HG03571 (cell line): ENCODE data around the gene DNM3.
A peak's percentile ranks its signal among the peaks of the same experiment; 100 is the strongest.
"Not testable (repeated sequence)": the region's sequence is repeated elsewhere in the genome, so short reads cannot be mapped to it uniquely, and the experiment has no call there.

Experiments used
- ATAC-seq: cut with Tn5 transposase; IDR thresholded peaks from one replicate; pipeline ENCODE4 v1.9.1; 2021; ENCODE audit not compliant: unreplicated experiment

DNM3 gene

GRCh38 chr1:171841050-171841910 is at the start of gene DNM3:
Gene DNM3, plus strand, starts transcription at chr1:171841498. Its CDS starts 159 bp downstream, at chr1:171841657.
- ATAC-seq, result peak; percentile 86

GRCh38 chr1:171792656-171793369 is 48.5 kb upstream of the DNM3 start:
- ATAC-seq, result no peak

DNA sequence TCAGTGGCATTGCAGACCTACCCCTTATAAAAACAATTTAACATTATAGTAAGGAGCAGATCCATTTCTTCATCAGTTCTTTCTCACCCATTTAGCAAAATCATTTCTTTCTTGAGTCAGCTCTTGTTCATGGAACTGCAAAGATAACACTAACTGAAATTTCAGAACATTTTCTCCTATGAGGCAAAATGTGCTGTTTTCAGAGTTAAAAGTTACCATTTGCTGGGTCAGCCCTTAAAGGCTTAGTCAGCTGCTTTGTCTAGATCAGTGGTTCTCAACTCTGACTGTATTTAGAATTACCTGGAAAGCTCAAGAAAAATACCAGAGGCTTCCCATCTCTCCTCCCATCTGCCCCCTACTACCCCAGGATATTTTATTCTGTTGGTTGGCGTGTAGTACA is 47.7 kb upstream of the DNM3 start:
- ATAC-seq, result no peak

GRCh38 chr1:171794085-171794484 is 47.2 kb upstream of the DNM3 start:
- no peak for ATAC-seq

- ATAC-seq, result no peak
These were observed 44.7 kb upstream of the DNM3 start for GRCh38 chr1:171796592-171796991.

GRCh38 chr1:171798311-171798710 is 43.0 kb upstream of the DNM3 start:
- no peak for ATAC-seq

- no peak for ATAC-seq
These were observed 42.5 kb upstream of the DNM3 start for GRCh38 chr1:171798765-171799164.

- ATAC-seq, result no peak
These were observed 42.1 kb upstream of the DNM3 start for GRCh38 chr1:171799166-171799565.

DNA sequence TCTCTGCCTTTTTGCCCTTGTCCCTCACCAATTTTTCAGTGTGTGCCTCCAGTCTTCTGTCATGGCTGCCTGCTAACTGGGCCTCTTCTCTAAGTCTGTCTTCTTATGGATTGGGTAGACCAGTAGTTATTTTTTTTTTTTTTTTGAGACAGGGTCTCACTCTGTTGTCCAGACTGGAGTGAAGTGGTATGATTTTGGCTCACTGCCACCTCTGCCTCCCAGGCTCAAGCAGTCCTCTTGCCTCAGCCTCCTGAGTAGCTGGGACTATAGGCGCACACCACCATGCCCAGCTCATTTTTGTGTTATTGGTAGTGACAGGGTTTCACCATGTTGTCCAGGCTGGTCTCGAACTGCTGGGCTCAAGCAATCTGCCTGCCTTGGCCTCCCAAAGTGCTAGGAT is 41.6 kb upstream of the DNM3 start:
- not testable (repeated sequence) for ATAC-seq

- no peak for ATAC-seq
These were observed 41.0 kb upstream of the DNM3 start for GRCh38 chr1:171800342-171800741.

GRCh38 chr1:171800851-171801250 is 40.4 kb upstream of the DNM3 start:
- no peak for ATAC-seq

- no peak for ATAC-seq
These were observed 39.8 kb upstream of the DNM3 start for GRCh38 chr1:171801487-171801891.

- no peak for ATAC-seq
These were observed 39.1 kb upstream of the DNM3 start for GRCh38 chr1:171802207-171802606.

DNA sequence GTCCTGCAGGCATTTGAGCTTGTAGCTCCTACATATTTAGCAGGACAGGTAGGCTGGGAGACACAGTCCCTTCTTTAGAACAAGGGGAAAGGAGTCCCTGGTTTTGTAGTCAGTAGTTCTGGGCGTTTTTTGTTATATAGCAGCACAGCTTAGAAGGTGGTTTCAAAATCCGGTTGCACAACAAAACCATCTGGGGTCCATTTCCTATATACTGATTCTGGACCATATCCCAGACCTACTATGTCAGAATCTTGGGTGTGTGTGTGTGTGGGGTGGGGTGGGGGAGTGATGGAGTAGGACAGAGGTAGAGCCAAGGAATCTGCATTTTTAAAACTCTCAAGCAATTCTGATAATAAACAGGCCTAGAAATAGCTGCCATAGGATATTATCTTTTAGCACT is 38.3 kb upstream of the DNM3 start:
- ATAC-seq, result no peak

DNA sequence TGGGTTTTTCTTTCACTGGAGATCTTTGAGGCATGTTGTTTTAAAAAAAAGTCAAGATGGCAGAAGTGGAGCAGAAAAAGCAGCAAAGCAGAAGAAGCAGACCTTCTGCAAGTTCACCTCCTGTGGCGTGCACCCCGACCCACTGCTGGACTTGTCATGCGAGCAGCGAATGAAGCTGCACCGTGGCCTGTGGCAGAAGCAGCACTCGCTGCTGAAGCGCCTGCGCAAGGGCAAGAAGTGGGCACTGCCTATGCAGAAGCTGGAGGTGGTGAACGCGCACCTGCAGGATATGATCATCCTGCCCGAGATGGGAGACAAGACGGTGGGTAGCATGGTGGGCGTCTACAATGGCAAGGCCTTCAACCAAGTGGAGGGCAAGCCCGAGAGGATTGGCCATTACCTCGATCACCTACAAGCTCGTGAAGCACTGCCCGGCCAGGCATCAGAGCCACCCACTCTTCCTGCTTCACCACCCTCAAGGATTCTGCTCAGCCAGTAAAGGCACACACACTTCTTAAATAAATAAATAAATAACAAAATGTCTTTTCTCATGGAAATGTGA is 37.8 kb upstream of the DNM3 start:
- ATAC-seq, result no peak

DNA sequence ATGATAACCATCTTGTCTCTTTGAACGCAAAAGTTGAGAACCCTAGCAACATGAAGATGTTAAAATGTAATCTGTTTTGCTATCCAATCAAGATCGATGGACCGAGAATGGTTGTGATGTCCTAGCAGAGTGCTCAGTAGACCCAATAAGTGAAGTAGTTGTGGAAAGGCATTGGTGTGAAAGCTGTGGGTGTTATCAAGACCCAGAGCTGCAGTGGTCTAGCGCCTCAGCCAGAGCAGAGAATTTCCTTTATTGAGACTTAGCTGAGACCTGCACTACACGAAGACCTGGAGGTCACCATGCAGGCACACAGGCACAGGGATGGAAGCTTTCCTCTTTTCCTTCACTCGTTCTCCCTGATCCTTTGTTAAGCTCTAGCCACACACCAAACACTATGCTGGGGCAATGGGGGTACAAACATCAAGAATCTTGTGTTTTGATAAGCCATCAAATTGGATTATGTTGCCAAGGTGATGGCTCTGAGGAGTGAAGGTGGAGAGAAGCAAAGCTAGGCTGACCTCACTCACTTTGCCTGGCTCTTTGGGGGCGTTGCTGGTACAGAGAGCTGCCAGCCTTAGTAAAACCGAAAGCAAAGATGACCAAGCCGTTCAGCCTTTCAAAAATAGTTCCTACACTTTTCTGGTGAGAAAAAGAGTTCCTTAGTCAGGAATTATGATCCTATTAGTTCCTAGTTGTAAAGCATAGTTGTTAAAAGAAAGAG is 35.7 kb upstream of the DNM3 start:
- peak; percentile 65 for ATAC-seq

DNA sequence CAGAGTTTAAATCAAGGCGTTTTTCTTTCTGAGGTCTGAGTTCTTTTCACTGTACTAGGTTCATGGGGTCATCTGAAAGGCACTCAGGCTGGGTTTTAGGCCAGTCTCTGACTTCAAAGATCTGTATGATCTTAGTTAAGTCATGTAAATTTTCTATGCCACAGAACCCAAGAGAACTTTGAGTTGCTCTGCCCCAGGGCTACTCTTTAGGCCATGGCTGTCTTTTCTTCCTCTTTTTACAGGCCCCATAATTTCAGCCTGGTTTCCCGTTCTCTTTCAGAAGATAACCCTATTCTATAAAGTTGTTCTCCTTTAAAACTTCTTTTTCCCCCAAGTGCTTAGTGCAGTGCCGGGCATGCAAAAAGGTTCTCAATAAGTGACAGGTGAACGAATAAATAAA is 33.7 kb upstream of the DNM3 start:
- ATAC-seq, result no peak

DNA sequence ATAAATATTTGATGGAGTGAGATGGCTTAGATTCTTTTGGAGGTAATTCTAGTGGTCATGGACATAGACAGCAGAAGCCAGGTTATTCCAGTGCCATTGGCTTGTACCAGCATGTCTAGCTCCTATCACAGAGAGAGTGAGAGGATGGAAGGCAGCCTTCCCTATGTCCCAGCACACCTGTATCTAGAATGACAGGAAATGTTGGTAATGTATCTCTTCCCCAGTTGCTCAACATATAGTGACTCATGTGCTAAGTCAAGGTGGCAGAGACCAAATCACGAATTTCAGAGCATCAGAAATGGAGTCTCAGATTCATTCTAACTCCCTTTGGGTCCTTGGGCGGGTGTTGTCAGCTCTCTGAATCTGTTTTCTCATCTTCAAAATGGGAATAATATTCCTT is 31.5 kb upstream of the DNM3 start:
- no peak for ATAC-seq

- ATAC-seq, result no peak
These were observed 29.6 kb upstream of the DNM3 start for GRCh38 chr1:171811672-171812071.

- no peak for ATAC-seq
These were observed 26.6 kb upstream of the DNM3 start for GRCh38 chr1:171814692-171815091.

DNA sequence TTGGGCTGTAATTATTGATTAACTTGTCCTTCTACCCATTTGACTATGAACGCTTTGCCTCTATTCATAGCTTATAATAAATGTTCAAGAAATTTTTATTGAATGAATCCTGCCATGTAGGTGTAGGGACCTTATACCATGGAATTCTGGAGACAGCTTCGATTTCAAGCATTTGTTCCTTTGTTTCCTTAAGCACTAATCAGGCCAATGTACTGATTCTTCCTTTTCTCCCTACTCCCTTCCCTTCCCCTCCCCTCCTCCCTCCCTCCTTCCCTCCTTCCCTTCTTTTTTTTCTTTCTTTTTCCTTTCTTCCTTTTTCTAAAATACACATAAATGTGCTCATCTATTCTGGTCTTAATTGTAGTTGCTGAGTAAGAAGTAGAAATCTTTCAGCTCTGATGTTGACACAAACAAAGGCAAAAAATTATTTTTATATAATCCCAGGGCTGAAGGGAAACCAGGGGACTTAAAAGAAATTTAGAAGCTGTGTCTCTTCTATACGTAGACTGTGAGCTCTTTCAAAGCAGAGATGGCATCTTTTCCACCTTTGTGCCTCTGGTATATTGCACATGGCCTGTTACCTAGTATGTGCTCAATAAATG is 24.9 kb upstream of the DNM3 start:
- no peak for ATAC-seq
